ENCODE measurements around the gene OR56A3.

OR56A3 gene

GRCh38 chr11:5929571-5930368 lies 12.3 kb upstream of the OR56A3 start:
- no peak for TF ChIP-seq SIN3A (IDR thresholded peaks at IDR 0.05; ENCODE audit: borderline replicate concordance, insufficient read depth, low read length)
- TF ChIP-seq POLR2AphosphoS5 (IDR thresholded peaks at IDR 0.05; ENCODE audit: low read depth, low read length): no peak
- TF ChIP-seq FOXP2 (optimal IDR thresholded peaks at IDR 0.05; ENCODE audit: borderline replicate concordance, extremely low read depth, extremely low read length, insufficient read depth): no peak
- no peak for TF ChIP-seq REST (IDR thresholded peaks at IDR 0.05; ENCODE audit: insufficient read depth in 1 of 2, low read depth in 2 of 2, low read length in 2 of 2)
- TF ChIP-seq TAF1 (IDR thresholded peaks at IDR 0.05; ENCODE audit: borderline replicate concordance, insufficient read depth, low read length): no peak

- TF ChIP-seq TAF1 (IDR thresholded peaks at IDR 0.05; ENCODE audit: borderline replicate concordance, insufficient read depth, low read length): no peak
- TF ChIP-seq SIN3A (IDR thresholded peaks at IDR 0.05; ENCODE audit: borderline replicate concordance, insufficient read depth, low read length): no peak
- no peak for TF ChIP-seq POLR2AphosphoS5 (IDR thresholded peaks at IDR 0.05; ENCODE audit: low read depth, low read length)
- no peak for TF ChIP-seq REST (IDR thresholded peaks at IDR 0.05; ENCODE audit: insufficient read depth in 1 of 2, low read depth in 2 of 2, low read length in 2 of 2)
- no peak for TF ChIP-seq FOXP2 (optimal IDR thresholded peaks at IDR 0.05; ENCODE audit: borderline replicate concordance, extremely low read depth, extremely low read length, insufficient read depth)
Measured at GRCh38 chr11:5930614-5931013, 11.4 kb upstream of the OR56A3 start.

- TF ChIP-seq FOXP2 (optimal IDR thresholded peaks at IDR 0.05; ENCODE audit: borderline replicate concordance, extremely low read depth, extremely low read length, insufficient read depth): no peak
- no peak for TF ChIP-seq TAF1 (IDR thresholded peaks at IDR 0.05; ENCODE audit: borderline replicate concordance, insufficient read depth, low read length)
- TF ChIP-seq POLR2AphosphoS5 (IDR thresholded peaks at IDR 0.05; ENCODE audit: low read depth, low read length): no peak
- TF ChIP-seq SIN3A (IDR thresholded peaks at IDR 0.05; ENCODE audit: borderline replicate concordance, insufficient read depth, low read length): no peak
- no peak for TF ChIP-seq REST (IDR thresholded peaks at IDR 0.05; ENCODE audit: insufficient read depth in 1 of 2, low read depth in 2 of 2, low read length in 2 of 2)
Measured at GRCh38 chr11:5931061-5931460, 11.0 kb upstream of the OR56A3 start.

- TF ChIP-seq TAF1 (IDR thresholded peaks at IDR 0.05; ENCODE audit: borderline replicate concordance, insufficient read depth, low read length) (no peak), SIN3A (IDR thresholded peaks at IDR 0.05; ENCODE audit: borderline replicate concordance, insufficient read depth, low read length) (no peak), REST (IDR thresholded peaks at IDR 0.05; ENCODE audit: insufficient read depth in 1 of 2, low read depth in 2 of 2, low read length in 2 of 2) (no peak), POLR2AphosphoS5 (IDR thresholded peaks at IDR 0.05; ENCODE audit: low read depth, low read length) (no peak), FOXP2 (optimal IDR thresholded peaks at IDR 0.05; ENCODE audit: borderline replicate concordance, extremely low read depth, extremely low read length, insufficient read depth) (no peak)
Measured at GRCh38 chr11:5932671-5933070, 9.4 kb upstream of the OR56A3 start.

Measured in PFSK-1 (cell line).